GM18870 (cell line): ENCODE measurements around the gene JAG1.
"Not testable (repeated sequence)": the region's sequence is repeated elsewhere in the genome, so short reads cannot be mapped to it uniquely, and the experiment has no call there.

Source experiments
- ATAC-seq: cut with Tn5 transposase; IDR thresholded peaks from one replicate; pipeline ENCODE4 v1.9.1; 2021; ENCODE audit warnings: moderate library complexity; ENCODE audit not compliant: unreplicated experiment

JAG1 gene

GRCh38 chr20:10617549-10618133 lies 56.2 kb downstream of the JAG1 start:
- ATAC-seq = not testable (repeated sequence)

- ATAC-seq = no peak
Observed at GRCh38 chr20:10616212-10616611, 57.6 kb downstream of the JAG1 start.

GRCh38 chr20:10613911-10614310 lies 59.9 kb downstream of the JAG1 start:
- ATAC-seq = no peak

GRCh38 chr20:10613426-10613825 lies 60.4 kb downstream of the JAG1 start:
- ATAC-seq = not testable (repeated sequence)

- ATAC-seq = no peak
Observed at GRCh38 chr20:10611357-10611756, 62.4 kb downstream of the JAG1 start.

GRCh38 chr20:10610251-10610650 lies 63.5 kb downstream of the JAG1 start:
- ATAC-seq = no peak

GRCh38 chr20:10609770-10610169 lies 64.0 kb downstream of the JAG1 start:
- no peak for ATAC-seq

GRCh38 chr20:10609276-10609675 lies 64.5 kb downstream of the JAG1 start:
- no peak for ATAC-seq

- no peak for ATAC-seq
Observed at GRCh38 chr20:10605547-10606195, 68.1 kb downstream of the JAG1 start.

- no peak for ATAC-seq
Observed at GRCh38 chr20:10604865-10605440, 68.8 kb downstream of the JAG1 start.

GRCh38 chr20:10603971-10604864 lies 69.6 kb downstream of the JAG1 start:
- ATAC-seq = no peak

GRCh38 chr20:10603378-10603777 lies 70.4 kb downstream of the JAG1 start:
- ATAC-seq = no peak

- ATAC-seq = no peak
Observed at GRCh38 chr20:10602221-10602871, 71.5 kb downstream of the JAG1 start.

- ATAC-seq = no peak
Observed at GRCh38 chr20:10597637-10598036, 76.2 kb downstream of the JAG1 start.

GRCh38 chr20:10596710-10597121 lies 77.1 kb downstream of the JAG1 start:
- ATAC-seq = no peak

GRCh38 chr20:10595985-10596384 lies 77.8 kb downstream of the JAG1 start:
- no peak for ATAC-seq

- ATAC-seq = no peak
Observed at GRCh38 chr20:10595266-10595665, 78.5 kb downstream of the JAG1 start.

- no peak for ATAC-seq
Observed at GRCh38 chr20:10594296-10594868, 79.4 kb downstream of the JAG1 start.

- no peak for ATAC-seq
Observed at GRCh38 chr20:10591946-10592521, 81.8 kb downstream of the JAG1 start.

GRCh38 chr20:10590950-10591671 lies 82.7 kb downstream of the JAG1 start:
- ATAC-seq = no peak
